WI38 (cell line): ENCODE results near the gene DEAF1.
A peak's percentile ranks its signal among the peaks of the same experiment; 100 is the strongest.

Experiments
- H3K4me3 ChIP-seq: 2 replicates; pipeline ENCODE4 v1.5.1; 2011; ENCODE audit warnings: low read depth, mild to moderate bottlenecking, control low read depth, low read length
- CTCF ChIP-seq: IDR thresholded peaks from 2 replicates; pipeline ENCODE4 v1.5.1; 2012; ENCODE audit warnings: low read depth, mild to moderate bottlenecking, control low read depth, low read length

The DEAF1 gene

GRCh38 chr11:703506-703905 lies 8.5 kb upstream of the DEAF1 start:
- no peak for TF ChIP-seq CTCF
- no peak overlapping the region for H3K4me3 ChIP-seq

GRCh38 chr11:702462-703461 lies 7.7 kb upstream of the DEAF1 start:
- H3K4me3 ChIP-seq, result no peak overlapping the region
- no peak for TF ChIP-seq CTCF

- H3K4me3 ChIP-seq, result no peak overlapping the region
- no peak for TF ChIP-seq CTCF
These were observed 6.9 kb upstream of the DEAF1 start for GRCh38 chr11:701741-702461.

- no peak for TF ChIP-seq CTCF
- no peak overlapping the region for H3K4me3 ChIP-seq
These were observed 4.7 kb upstream of the DEAF1 start for GRCh38 chr11:699753-700152.

GRCh38 chr11:699116-699508 lies 4.1 kb upstream of the DEAF1 start:
- no peak for TF ChIP-seq CTCF
- H3K4me3 ChIP-seq, result no peak overlapping the region

- no peak overlapping the region for H3K4me3 ChIP-seq
- TF ChIP-seq CTCF, result no peak
These were observed 3.6 kb upstream of the DEAF1 start for GRCh38 chr11:698493-699115.

GRCh38 chr11:697811-698311 lies 2.8 kb upstream of the DEAF1 start:
- peak overlapping the region; percentile 18; the same call in 1 of the 2 replicates for H3K4me3 ChIP-seq
- no peak for TF ChIP-seq CTCF
